CD8-positive, alpha-beta memory T cell (primary cell): ENCODE results near the gene ANO1. TPM values are rescaled to one million over a fixed set of nuclear protein-coding genes. Genes with fewer than 3 reads are reported as not detected.

Experiments used
- CTCF ChIA-PET: fragments of 350-600 bp; sonication (Branson Sonifier 250); formaldehyde crosslinking; loops from one replicate; lab custom pipeline; 2021; ENCODE audit warnings: antibody characterized with exemption; lab: Charles Lee
- POLR2A ChIA-PET: fragments of 350-600 bp; sonication (Branson Sonifier 250); formaldehyde crosslinking; loops from one replicate; lab custom pipeline; 2021; ENCODE audit warnings: antibody characterized with exemption; lab: Charles Lee
- DNase-seq, 5 donors: peaks; one replicate each; pipeline versions ENCODE4 v3.0.0 to v3.0.0-alpha.2; 2020 to 2022; ENCODE audit warnings: mixed read lengths in 1 of 5
- H3K27ac ChIP-seq: one replicate; pipeline ENCODE4 v1.7.0; 2013; ENCODE audit warnings: low read depth, mild to moderate bottlenecking, low read length, moderate library complexity
- H3K27me3 ChIP-seq: 2 replicates; pipeline ENCODE4 v1.7.0; 2013; ENCODE audit warnings: low read length, mild to moderate bottlenecking; ENCODE audit not compliant: insufficient read depth, poor library complexity, severe bottlenecking
- H3K36me3 ChIP-seq: 2 replicates; pipeline ENCODE4 v1.7.0; 2013; ENCODE audit warnings: mild to moderate bottlenecking, low read length, moderate library complexity; ENCODE audit not compliant: insufficient read depth
- H3K4me1 ChIP-seq: 2 replicates; pipeline ENCODE4 v1.7.0; 2013; ENCODE audit warnings: mild to moderate bottlenecking, low read length, moderate library complexity; ENCODE audit not compliant: insufficient read depth
- H3K4me3 ChIP-seq: 2 replicates; pipeline ENCODE4 v1.7.0; 2013; ENCODE audit warnings: mild to moderate bottlenecking, low read length
- H3K9me3 ChIP-seq: 2 replicates; pipeline ENCODE4 v1.7.0; 2013; ENCODE audit warnings: mild to moderate bottlenecking, low read length
- H3K27ac Mint-ChIP-seq, 8 donors: one replicate each; pipeline ENCODE4 v1.8.0; 2020 to 2021; ENCODE audit warnings: mixed read lengths in 8 of 8, mild to moderate bottlenecking in 6 of 8, inconsistent platforms in 3 of 8, moderate library complexity in 3 of 8
- H3K27me3 Mint-ChIP-seq, 2 donors: one replicate each; pipeline ENCODE4 v1.8.0; 2020 to 2021; ENCODE audit warnings: mixed read lengths in 2 of 2, mild to moderate bottlenecking in 1 of 2, moderate library complexity in 1 of 2
- H3K36me3 Mint-ChIP-seq, 3 donors: one replicate each; pipeline ENCODE4 v1.8.0; 2020 to 2021; ENCODE audit warnings: mixed read lengths in 3 of 3, inconsistent platforms in 1 of 3, mild to moderate bottlenecking in 1 of 3
- H3K4me1 Mint-ChIP-seq, 3 donors: one replicate each; pipeline ENCODE4 v1.8.0; 2020 to 2021; ENCODE audit warnings: mixed read lengths in 3 of 3, inconsistent platforms in 1 of 3, mild to moderate bottlenecking in 1 of 3
- H3K4me3 Mint-ChIP-seq, 7 donors: one replicate each; pipeline ENCODE4 v1.8.0; 2020 to 2021; ENCODE audit warnings: mixed read lengths in 7 of 7, mild to moderate bottlenecking in 6 of 7, moderate library complexity in 4 of 7, inconsistent platforms in 2 of 7
- H3K9me3 Mint-ChIP-seq, 5 donors: one replicate each; pipeline ENCODE4 v1.8.0; 2020 to 2022; ENCODE audit warnings: mixed read lengths in 5 of 5, mild to moderate bottlenecking in 3 of 5, moderate library complexity in 2 of 5, inconsistent platforms in 1 of 5
- polyA plus RNA-seq: library from polyadenylated mRNA; unstranded; fragments of 300-500 nt; fragmentation: Illumina TruSeq; gene quantifications from one replicate; pipeline ENCODE4 v1.2.3, GENCODE V29; 2021
- total RNA-seq, 2 experiments: library from RNA; stranded (reverse); gene quantifications; one replicate each; pipeline ENCODE4 v1.2.3, GENCODE V29; 2021

ANO1 gene
- total and polyA plus RNA-seq, 3 experiments from 2014 or later, result not detected

DNA sequence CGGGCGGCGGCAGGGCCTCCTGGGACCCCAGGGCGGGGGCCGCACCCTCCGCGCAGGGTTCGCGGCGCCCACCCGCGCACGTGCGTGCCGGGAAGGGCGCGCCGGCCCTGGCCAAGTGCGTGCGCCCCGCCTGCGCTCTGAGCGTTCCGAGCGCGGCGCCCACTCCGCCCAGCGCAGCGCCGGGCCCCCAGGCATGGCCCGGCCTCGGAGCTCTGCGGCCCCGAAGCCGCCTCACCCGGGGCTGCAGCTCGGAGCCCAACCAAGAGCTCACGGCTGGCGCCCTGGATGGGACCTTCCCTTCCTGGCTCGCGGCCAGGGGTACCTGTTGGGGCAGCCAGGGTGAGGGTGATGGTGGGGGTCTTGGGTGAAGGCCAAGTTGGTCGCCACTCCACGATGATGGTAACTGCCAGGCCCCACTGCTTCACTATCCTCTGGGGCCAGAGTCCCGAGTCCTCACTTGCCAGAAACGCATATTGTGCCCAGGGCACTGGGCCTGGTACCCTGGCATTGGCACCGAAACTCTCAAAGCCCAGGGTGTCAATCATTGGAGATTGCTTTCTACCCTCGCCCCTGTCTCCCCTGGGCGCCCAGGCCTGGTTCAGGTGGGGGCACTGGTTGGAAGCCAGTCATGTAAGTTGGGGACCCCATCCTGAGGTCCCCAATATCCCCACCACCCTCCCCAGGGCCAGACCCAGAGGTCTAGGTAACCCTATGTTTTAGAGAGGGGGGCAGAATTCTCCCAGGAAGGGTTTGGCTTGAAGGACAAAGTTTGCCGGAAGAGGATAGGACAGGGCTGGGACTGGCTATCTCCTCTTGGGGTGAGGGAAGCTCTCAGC lies 882 bp downstream of the ANO1 start:
- no peaks in the 10 kb centered on the region for H3K9me3 ChIP-seq
- no peak overlapping the region for H3K4me3 ChIP-seq
- Mint-ChIP-seq H3K27ac (no peak overlapping the region), H3K4me1 (no peaks in the 10 kb centered on the region), H3K4me3 (no peak overlapping the region), H3K36me3 (no peaks in the 10 kb centered on the region), H3K9me3 (no peaks in the 10 kb centered on the region), H3K27me3 (peaks cover 25 to 41% of the 10 kb centered on the region in 2 donors)
- DNase-seq, result no peak
- no peaks in the 10 kb centered on the region for H3K36me3 ChIP-seq
- no peak overlapping the region for H3K27ac ChIP-seq
- ChIA-PET POLR2A (no interaction called here), CTCF (no interaction called here)
- no peaks in the 10 kb centered on the region for H3K27me3 ChIP-seq
- no peaks in the 10 kb centered on the region for H3K4me1 ChIP-seq

DNA sequence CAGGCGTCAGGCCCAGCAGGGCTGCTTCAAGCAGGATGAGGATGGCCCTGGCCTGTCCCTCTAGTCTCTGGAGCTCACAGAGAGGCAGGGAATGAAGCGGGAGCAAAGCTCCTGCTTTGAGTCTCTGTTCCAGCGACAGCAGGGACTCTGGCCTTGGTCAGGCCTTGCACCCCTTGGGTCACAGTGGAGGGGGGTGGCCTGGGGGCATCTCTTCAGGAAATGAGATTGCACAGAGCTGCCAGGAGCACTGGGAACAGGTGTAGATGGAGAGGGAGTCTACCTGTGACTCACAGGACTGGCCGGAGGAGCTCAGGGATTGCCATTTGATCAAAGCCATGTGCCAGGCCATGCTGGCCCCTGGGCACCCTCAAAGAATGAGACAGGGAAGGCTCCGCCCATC lies 1.6 kb downstream of the ANO1 start:
- Mint-ChIP-seq H3K4me1 (no peaks in the 10 kb centered on the region), H3K27ac (no peak overlapping the region), H3K9me3 (no peaks in the 10 kb centered on the region), H3K27me3 (peaks cover 23 to 37% of the 10 kb centered on the region in 2 donors), H3K4me3 (no peak overlapping the region), H3K36me3 (no peaks in the 10 kb centered on the region)
- DNase-seq, result no peak
- POLR2A ChIA-PET, result no interaction called here
- Histone ChIP-seq H3K27ac (no peak overlapping the region), H3K4me1 (no peaks in the 10 kb centered on the region), H3K4me3 (no peak overlapping the region), H3K9me3 (no peaks in the 10 kb centered on the region), H3K36me3 (no peaks in the 10 kb centered on the region), H3K27me3 (no peaks in the 10 kb centered on the region)
- CTCF ChIA-PET, result no interaction called here

DNA sequence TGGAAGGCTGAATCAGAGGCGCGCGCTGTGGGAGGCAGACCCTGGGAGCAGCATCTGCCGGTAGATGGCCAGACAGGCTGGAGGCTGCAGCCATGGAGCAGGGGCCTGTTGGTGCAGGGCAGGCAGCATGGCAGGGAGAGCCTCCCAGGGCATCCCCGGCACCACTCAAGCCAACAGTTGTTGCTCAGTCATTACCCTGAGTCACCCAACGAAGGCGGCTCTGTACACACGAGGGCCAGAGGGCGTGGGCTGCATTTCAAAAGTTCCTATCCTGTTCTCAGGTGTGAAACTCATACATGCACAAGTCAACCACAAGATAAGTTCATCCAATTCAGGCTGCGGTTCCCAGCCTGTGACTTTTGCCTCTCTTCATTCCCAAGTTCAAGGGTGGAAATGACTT lies 2.6 kb downstream of the ANO1 start:
- Histone ChIP-seq H3K9me3 (no peaks in the 10 kb centered on the region), H3K4me3 (no peak overlapping the region), H3K36me3 (no peaks in the 10 kb centered on the region), H3K4me1 (no peaks in the 10 kb centered on the region), H3K27ac (no peak overlapping the region), H3K27me3 (no peaks in the 10 kb centered on the region)
- ChIA-PET POLR2A (no interaction called here), CTCF (no interaction called here)
- Mint-ChIP-seq H3K36me3 (no peaks in the 10 kb centered on the region), H3K27me3 (peaks cover 17 to 28% of the 10 kb centered on the region in 2 donors), H3K27ac (no peak overlapping the region), H3K9me3 (no peaks in the 10 kb centered on the region), H3K4me3 (no peak overlapping the region), H3K4me1 (no peaks in the 10 kb centered on the region)
- DNase-seq, result no peak

DNA sequence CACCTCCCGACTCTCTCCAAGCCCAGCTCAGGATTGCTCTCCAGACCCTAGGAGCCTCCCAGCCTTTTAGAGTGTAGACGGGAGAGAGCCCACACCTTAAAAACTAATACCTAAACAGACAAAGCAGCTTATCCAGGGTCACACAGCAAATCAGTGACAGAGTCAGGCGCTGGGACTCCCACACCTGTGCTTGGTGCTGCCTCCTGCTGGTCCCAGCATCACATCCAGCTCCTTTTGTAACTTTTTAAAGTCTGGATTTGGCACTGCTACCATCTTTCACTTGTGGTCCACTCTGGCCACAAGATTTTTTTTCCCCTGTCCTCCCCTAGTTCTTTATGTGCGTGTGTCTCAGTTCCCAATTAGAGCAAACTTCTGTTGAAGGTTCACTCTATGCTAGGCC lies 4.7 kb downstream of the ANO1 start:
- H3K4me1 ChIP-seq, result no peaks in the 10 kb centered on the region
- no peaks in the 10 kb centered on the region for H3K27me3 ChIP-seq
- Mint-ChIP-seq H3K36me3 (no peaks in the 10 kb centered on the region), H3K4me3 (no peak overlapping the region), H3K9me3 (no peaks in the 10 kb centered on the region), H3K27me3 (peaks cover 13 to 16% of the 10 kb centered on the region in 2 donors), H3K27ac (no peak overlapping the region), H3K4me1 (no peaks in the 10 kb centered on the region)
- H3K27ac ChIP-seq, result no peak overlapping the region
- no peaks in the 10 kb centered on the region for H3K9me3 ChIP-seq
- H3K4me3 ChIP-seq, result no peak overlapping the region
- no peaks in the 10 kb centered on the region for H3K36me3 ChIP-seq
- DNase-seq, result no peak
- ChIA-PET POLR2A (no interaction called here), CTCF (no interaction called here)

DNA sequence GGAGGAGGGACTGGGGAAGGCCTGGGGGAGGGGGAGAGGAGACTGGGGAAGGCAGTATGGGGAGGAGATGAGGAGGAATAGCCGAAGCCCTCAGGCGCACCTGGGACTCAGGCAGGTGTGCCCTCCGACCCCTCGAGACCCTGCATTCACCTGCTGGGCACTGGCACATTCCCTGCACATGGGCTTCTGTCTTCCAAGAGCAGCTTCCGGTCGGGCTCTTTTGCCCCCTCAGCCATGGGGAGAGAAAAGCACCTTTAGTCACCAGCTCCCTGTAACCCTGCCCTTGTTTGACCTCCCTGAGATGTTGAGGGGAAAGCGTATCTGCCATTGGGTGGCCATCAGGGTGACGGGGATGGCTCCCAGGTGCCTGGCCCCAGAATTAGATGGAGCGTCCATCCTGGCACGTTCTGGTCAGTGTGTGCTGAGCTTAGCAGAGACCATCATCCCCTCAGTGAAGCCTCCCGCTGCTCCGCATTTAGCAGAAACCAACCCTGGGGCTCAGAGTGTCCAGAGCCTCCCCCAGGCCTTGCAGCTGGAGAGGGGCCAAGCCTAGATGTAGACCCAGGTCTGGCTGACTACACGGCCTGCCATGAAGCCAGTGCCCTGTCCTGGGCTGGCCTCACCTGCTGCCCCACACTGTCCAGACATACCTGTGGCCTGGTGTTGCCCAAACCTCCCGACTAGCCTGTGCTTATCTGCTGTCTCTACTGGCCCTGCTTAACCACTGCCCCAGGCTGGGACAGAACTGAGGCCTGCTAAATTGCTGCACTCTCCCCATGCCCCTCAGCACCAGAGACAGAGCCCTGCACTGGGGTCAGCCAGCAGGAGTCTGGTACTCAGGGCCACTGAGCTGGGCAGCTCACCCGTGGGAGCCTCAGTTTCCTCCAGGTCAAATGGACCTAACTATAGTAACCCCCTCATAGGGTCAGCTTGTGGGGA lies 6.2 kb downstream of the ANO1 start:
- ChIA-PET CTCF (no interaction called here), POLR2A (no interaction called here)
- no peaks in the 10 kb centered on the region for H3K4me1 ChIP-seq
- H3K9me3 Mint-ChIP-seq, result no peaks in the 10 kb centered on the region
- H3K36me3 Mint-ChIP-seq, result no peaks in the 10 kb centered on the region
- H3K9me3 ChIP-seq, result no peaks in the 10 kb centered on the region
- peaks cover 9 to 12% of the 10 kb centered on the region in 2 donors for H3K27me3 Mint-ChIP-seq
- no peaks in the 10 kb centered on the region for H3K36me3 ChIP-seq
- no peaks in the 10 kb centered on the region for H3K27me3 ChIP-seq
- no peak overlapping the region for H3K27ac Mint-ChIP-seq
- no peaks in the 10 kb centered on the region for H3K4me1 Mint-ChIP-seq
- H3K27ac ChIP-seq, result no peak overlapping the region
- H3K4me3 Mint-ChIP-seq, result no peak overlapping the region
- H3K4me3 ChIP-seq, result no peak overlapping the region
- DNase-seq, result no peak

DNA sequence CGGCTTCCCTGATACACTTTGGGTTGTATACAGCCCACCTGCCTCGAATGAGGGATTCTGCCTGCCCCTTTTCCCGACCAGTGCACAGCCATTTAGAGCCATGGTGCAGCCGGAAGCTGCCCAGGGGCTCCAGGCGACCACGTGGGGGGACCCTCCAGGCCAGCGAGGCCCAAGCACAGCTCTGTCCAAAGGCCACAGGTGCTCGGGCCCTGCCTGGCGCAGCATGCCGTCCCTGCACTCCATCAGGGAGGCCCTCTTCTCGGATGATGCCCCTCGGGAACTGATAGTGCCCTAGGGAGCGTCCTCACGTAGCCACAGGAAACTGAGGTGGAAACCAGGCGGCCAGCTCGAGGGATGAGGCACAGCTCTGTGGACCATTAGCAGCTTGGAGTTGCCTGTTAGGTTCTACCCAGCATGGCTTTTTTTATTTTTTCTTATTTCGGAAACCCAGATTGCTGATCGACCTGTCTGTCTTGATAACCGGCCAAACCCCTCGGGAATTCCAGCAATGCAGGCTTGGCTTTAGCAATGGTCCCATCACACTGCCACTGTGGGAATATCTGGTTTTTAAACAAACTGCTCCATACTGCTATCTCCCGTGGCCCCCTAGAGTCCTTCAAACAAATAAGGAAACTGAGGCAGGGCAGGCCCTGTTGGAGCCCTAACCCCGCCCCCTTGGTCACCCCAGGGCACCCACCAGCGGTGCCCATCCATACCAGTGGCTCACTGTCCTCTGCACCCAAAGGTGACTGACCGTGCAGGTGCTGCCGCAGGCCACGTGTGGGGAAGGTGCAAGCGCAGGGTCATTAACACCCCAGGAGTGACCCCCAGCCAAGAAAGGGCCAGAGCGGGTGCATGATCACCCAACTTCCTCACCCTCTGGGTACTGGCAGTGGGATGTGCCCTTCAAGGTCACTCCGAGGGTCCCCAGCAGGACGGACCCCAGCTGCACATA lies 8.0 kb downstream of the ANO1 start:
- Histone ChIP-seq H3K9me3 (no peaks in the 10 kb centered on the region), H3K27ac (no peak overlapping the region), H3K27me3 (no peaks in the 10 kb centered on the region), H3K4me1 (no peaks in the 10 kb centered on the region), H3K36me3 (no peaks in the 10 kb centered on the region), H3K4me3 (no peak overlapping the region)
- H3K4me1 Mint-ChIP-seq, result no peaks in the 10 kb centered on the region
- no peak for DNase-seq
- no peaks in the 10 kb centered on the region for H3K36me3 Mint-ChIP-seq
- H3K4me3 Mint-ChIP-seq, result no peak overlapping the region
- peaks cover 5 to 10% of the 10 kb centered on the region in 2 donors for H3K27me3 Mint-ChIP-seq
- H3K9me3 Mint-ChIP-seq, result no peaks in the 10 kb centered on the region
- CTCF ChIA-PET, result no interaction called here
- POLR2A ChIA-PET, result no interaction called here
- no peak overlapping the region for H3K27ac Mint-ChIP-seq

DNA sequence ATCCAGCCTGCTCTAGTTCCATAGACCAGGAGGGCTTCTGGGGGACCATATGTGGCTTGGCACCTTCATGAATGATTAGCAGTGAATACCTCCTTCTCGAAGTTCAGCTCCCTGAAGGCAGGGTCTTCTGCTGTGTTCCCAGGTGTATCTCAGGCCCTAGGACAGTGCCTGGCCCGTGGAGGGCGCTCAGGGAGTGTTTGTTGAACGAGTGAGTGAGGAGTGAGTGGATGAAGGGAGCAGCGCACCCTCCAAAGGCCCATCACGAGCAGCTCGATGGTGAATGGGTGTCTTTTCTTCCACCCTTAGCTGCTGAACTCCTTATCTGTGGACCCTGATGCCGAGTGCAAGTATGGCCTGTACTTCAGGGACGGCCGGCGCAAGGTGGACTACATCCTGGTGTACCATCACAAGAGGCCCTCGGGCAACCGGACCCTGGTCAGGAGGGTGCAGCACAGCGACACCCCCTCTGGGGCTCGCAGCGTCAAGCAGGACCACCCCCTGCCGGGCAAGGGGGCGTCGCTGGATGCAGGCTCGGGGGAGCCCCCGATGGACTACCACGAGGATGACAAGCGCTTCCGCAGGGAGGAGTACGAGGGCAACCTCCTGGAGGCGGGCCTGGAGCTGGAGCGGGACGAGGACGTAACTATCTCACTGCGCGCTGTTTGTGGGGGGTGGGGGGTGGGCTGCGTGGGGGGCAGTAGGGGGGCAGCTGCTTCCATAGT lies 9.5 kb downstream of the ANO1 start:
- CTCF ChIA-PET, result no interaction called here
- peaks cover 3 to 16% of the 10 kb centered on the region in 2 donors for H3K27me3 Mint-ChIP-seq

More for the DNA sequence above, 9.5 kb downstream of the ANO1 start:
- Histone ChIP-seq H3K4me3 (no peak overlapping the region), H3K27me3 (no peaks in the 10 kb centered on the region), H3K36me3 (no peaks in the 10 kb centered on the region), H3K9me3 (no peaks in the 10 kb centered on the region), H3K27ac (no peak overlapping the region), H3K4me1 (no peaks in the 10 kb centered on the region)
- H3K27ac Mint-ChIP-seq, result no peak overlapping the region
- H3K9me3 Mint-ChIP-seq, result no peaks in the 10 kb centered on the region
- no peak for DNase-seq
- H3K36me3 Mint-ChIP-seq, result no peaks in the 10 kb centered on the region
- H3K4me1 Mint-ChIP-seq, result no peaks in the 10 kb centered on the region
- H3K4me3 Mint-ChIP-seq, result no peak overlapping the region
- POLR2A ChIA-PET, result no interaction called here
